Effector memory CD8-positive, alpha-beta T cell (primary cell): ENCODE data around the gene CDK2AP2.
"Not testable (repeated sequence)": the region's sequence is repeated elsewhere in the genome, so short reads cannot be mapped to it uniquely, and the experiment has no call there.

ENCODE experiments used
- ATAC-seq: fragments of 150-1000 bp; cut with Tn5 transposase; replicated peaks from 2 replicates; pipeline ENCODE4 v1.10.0; 2021; ENCODE audit warnings: mild to moderate bottlenecking, moderate library complexity
- DNase-seq, 3 experiments: peaks; one replicate each; pipeline ENCODE4 v3.0.0; 2021
- H3K27ac Mint-ChIP-seq, 2 donors: one replicate each; pipeline ENCODE4 v1.8.0; 2022; ENCODE audit warnings: mild to moderate bottlenecking in 2 of 2, mixed read lengths in 2 of 2, moderate library complexity in 2 of 2
- H3K27me3 Mint-ChIP-seq, 2 donors: one replicate each; pipeline ENCODE4 v1.8.0; 2022; ENCODE audit warnings: mixed read lengths in 2 of 2
- H3K36me3 Mint-ChIP-seq: one replicate; pipeline ENCODE4 v1.8.0; 2022; ENCODE audit warnings: mild to moderate bottlenecking, moderate library complexity, mixed read lengths; ENCODE audit not compliant: insufficient read depth
- H3K4me1 Mint-ChIP-seq, 2 donors: one replicate each; pipeline ENCODE4 v1.8.0; 2022; ENCODE audit warnings: low read depth in 2 of 2, mixed read lengths in 2 of 2
- H3K4me3 Mint-ChIP-seq, 2 donors: one replicate each; pipeline ENCODE4 v1.8.0; 2022; ENCODE audit warnings: mild to moderate bottlenecking in 2 of 2, mixed read lengths in 2 of 2, moderate library complexity in 2 of 2
- H3K9me3 Mint-ChIP-seq, 2 donors: one replicate each; pipeline ENCODE4 v1.8.0; 2022; ENCODE audit warnings: mixed read lengths in 2 of 2

Gene CDK2AP2

GRCh38 chr11:67521924-67522323 is 14.0 kb upstream of the CDK2AP2 start:
- peaks cover 5 to 46% of the 10 kb centered on the region in 2 donors for H3K27me3 Mint-ChIP-seq
- H3K36me3 Mint-ChIP-seq, result peaks cover 3% of the 10 kb centered on the region
- H3K9me3 Mint-ChIP-seq, result no peaks in the 10 kb centered on the region
- no peak overlapping the region for H3K4me3 Mint-ChIP-seq
- no peak for DNase-seq
- no peak overlapping the region for H3K27ac Mint-ChIP-seq
- no peak for ATAC-seq
- no peaks in the 10 kb centered on the region for H3K4me1 Mint-ChIP-seq

DNA sequence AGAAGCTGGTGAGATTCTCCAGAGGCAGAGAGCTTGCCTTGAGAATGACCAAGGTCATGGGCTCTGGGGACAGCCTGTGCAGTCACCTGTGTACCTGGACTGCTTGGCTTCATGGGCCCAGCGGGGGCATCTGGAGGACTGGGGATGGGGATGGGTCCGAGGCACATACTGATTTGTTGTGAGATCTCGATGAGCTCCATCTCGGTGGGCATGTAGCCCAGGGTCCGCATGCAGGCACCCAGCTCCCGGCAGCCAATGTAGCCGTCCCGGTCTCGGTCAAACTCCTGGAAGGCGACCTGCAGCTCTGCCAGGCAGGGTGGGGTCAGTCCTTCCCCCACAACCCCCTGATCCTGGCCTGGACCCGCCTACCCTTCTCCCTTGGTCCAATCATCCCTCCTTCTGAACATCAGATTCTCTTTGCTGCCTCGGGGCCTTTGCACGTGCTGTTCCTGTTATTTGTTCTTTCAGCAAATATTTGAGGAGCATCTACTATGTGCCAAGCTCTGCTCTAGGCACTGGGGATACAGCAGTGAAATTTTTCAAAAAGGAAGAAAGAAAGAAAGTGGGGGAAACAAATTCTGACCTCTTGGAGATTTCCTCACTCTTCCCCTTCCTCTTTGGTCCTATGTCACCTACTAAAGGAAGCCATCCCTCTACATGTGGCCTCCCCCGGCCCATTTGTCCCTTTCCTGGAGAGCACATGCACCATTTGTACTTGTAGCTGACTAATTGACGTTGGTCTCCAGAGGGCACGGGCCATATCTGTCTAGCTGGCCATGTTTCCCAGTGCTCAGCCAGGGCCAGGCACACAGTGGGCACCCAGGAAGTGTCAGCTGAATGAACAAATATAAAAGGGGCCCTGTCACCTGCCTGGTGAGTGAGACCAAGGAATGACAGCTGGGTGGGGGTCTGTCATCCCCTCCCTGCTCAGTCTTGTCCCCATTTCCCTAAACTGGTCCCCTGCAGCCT is 13.2 kb upstream of the CDK2AP2 start:
- no peaks in the 10 kb centered on the region for H3K4me1 Mint-ChIP-seq
- H3K36me3 Mint-ChIP-seq, result peaks cover 3% of the 10 kb centered on the region
- no peak overlapping the region for H3K4me3 Mint-ChIP-seq
- H3K9me3 Mint-ChIP-seq, result no peaks in the 10 kb centered on the region
- peaks cover 0 to 44% of the 10 kb centered on the region in 2 donors for H3K27me3 Mint-ChIP-seq
- H3K27ac Mint-ChIP-seq, result no peak overlapping the region
- ATAC-seq, result no peak
- no peak for DNase-seq

DNA sequence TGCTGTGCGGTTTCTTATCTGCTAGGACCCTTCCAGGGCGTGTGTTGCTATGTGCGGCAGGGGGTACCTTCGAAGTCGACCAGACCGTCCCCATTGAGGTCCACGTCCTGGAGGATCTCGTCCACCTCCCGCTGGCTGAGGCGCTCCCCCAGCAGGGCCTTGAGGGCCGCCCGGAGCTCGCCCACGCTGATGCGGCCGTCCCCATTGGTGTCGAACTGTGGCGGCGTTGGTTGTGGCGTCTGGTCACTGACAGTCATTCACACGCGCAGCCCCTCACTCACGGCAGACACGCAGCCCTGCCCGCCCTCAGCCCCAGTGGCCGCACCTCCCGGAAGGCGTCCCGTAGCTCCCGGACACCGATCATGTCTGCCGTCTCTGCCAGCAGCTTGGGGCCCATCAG is 11.8 kb upstream of the CDK2AP2 start:
- Mint-ChIP-seq H3K4me3 (no peak overlapping the region), H3K27ac (no peak overlapping the region), H3K36me3 (peaks cover 3% of the 10 kb centered on the region), H3K27me3 (peaks cover 7 to 44% of the 10 kb centered on the region in 2 donors), H3K4me1 (no peaks in the 10 kb centered on the region), H3K9me3 (no peaks in the 10 kb centered on the region)
- ATAC-seq, result no peak
- DNase-seq, result no peak

- ATAC-seq, result no peak
- no peaks in the 10 kb centered on the region for H3K9me3 Mint-ChIP-seq
- peaks cover 3% of the 10 kb centered on the region for H3K36me3 Mint-ChIP-seq
- H3K27me3 Mint-ChIP-seq, result peaks cover 22 to 49% of the 10 kb centered on the region in 2 donors
- no peak overlapping the region for H3K4me3 Mint-ChIP-seq
- DNase-seq, result no peak
- peak overlapping the region in 1 of 2 donors; percentile 23 for H3K27ac Mint-ChIP-seq
- H3K4me1 Mint-ChIP-seq, result no peaks in the 10 kb centered on the region
These were observed 10.0 kb upstream of the CDK2AP2 start for GRCh38 chr11:67517784-67518552.

DNA sequence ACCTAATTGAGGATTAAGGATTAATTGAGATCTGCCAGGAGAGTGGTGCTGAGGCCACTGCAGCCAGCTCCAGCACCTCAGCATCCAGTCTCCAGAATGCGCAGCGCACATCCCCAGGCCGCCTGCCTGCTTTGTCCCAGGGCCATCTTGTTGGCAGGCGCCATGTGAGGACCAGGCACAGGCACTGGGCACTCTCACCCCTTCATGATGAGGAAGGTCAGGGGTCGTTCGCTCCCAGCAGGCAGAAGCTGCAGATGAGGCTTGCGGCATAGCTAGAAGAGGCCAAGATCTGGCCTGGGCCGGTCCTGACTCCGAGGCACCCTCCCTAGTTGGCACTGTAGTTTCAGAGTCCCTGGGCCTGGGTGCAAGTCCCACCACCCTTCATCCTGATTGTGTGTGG is 8.8 kb upstream of the CDK2AP2 start:
- H3K27me3 Mint-ChIP-seq, result peaks cover 22 to 42% of the 10 kb centered on the region in 2 donors
- DNase-seq, result no peak
- no peak overlapping the region for H3K4me3 Mint-ChIP-seq
- H3K9me3 Mint-ChIP-seq, result no peaks in the 10 kb centered on the region
- ATAC-seq, result no peak
- H3K4me1 Mint-ChIP-seq, result no peaks in the 10 kb centered on the region
- no peak overlapping the region for H3K27ac Mint-ChIP-seq
- peaks cover 3% of the 10 kb centered on the region for H3K36me3 Mint-ChIP-seq

- Mint-ChIP-seq H3K4me3 (no peak overlapping the region), H3K27me3 (peaks cover 30 to 41% of the 10 kb centered on the region in 2 donors), H3K36me3 (peaks cover 7% of the 10 kb centered on the region), H3K4me1 (peaks cover 2% of the 10 kb centered on the region in 2 donors), H3K27ac (no peak overlapping the region), H3K9me3 (no peaks in the 10 kb centered on the region)
- DNase-seq (no peak), ATAC-seq (no peak)
These were observed 6.2 kb upstream of the CDK2AP2 start for GRCh38 chr11:67514116-67514515.

GRCh38 chr11:67511558-67511957 is 3.6 kb upstream of the CDK2AP2 start:
- not testable (repeated sequence) for H3K27ac Mint-ChIP-seq, H3K4me3 Mint-ChIP-seq, DNase-seq, H3K9me3 Mint-ChIP-seq, ATAC-seq
- peaks cover 27% of the 10 kb centered on the region for H3K36me3 Mint-ChIP-seq
- peaks cover 30 to 33% of the 10 kb centered on the region in 2 donors for H3K27me3 Mint-ChIP-seq
- H3K4me1 Mint-ChIP-seq, result peaks cover 16 to 20% of the 10 kb centered on the region in 2 donors

DNA sequence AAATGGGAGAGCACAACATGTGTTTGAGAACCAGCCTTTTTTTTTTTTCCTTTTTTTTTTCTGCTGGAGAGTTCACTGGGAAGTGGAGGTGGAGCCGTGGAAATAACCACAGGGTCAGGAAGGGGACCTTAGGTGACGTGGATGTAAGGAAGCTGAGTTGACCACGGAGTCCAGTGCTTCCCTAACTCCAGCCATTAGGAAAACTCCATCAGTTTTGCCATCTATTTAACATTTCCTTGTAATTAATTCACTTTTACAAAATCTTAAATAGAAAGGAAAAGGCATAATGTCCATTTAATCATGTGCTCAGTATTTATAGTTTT is 2.0 kb upstream of the CDK2AP2 start:
- DNase-seq (no peak), ATAC-seq (no peak)
- Mint-ChIP-seq H3K36me3 (peaks cover 39% of the 10 kb centered on the region), H3K4me3 (peak overlapping the region in 1 of 2 donors; percentile 95), H3K27ac (no peak overlapping the region), H3K27me3 (peaks cover 20 to 26% of the 10 kb centered on the region in 2 donors), H3K4me1 (peaks cover 28 to 32% of the 10 kb centered on the region in 2 donors), H3K9me3 (no peaks in the 10 kb centered on the region)

GRCh38 chr11:67508486-67509121 is 642 bp upstream of the CDK2AP2 start:
- DNase-seq, result peak; percentile 98 to 100 (median 98)
- H3K36me3 Mint-ChIP-seq, result peaks cover 46% of the 10 kb centered on the region
- ATAC-seq, result peak; percentile 42
- peaks cover 7 to 12% of the 10 kb centered on the region in 2 donors for H3K27me3 Mint-ChIP-seq
- peaks cover 28 to 35% of the 10 kb centered on the region in 2 donors for H3K4me1 Mint-ChIP-seq
- peak overlapping the region; percentile 95 to 98 for H3K4me3 Mint-ChIP-seq
- H3K9me3 Mint-ChIP-seq, result no peaks in the 10 kb centered on the region
- peak overlapping the region; percentile 97 to 99 for H3K27ac Mint-ChIP-seq

GRCh38 chr11:67507242-67507863 is 609 bp downstream of the CDK2AP2 start:
- Mint-ChIP-seq H3K27ac (peak overlapping the region; percentile 97 to 99), H3K4me1 (peaks cover 37 to 45% of the 10 kb centered on the region in 2 donors), H3K9me3 (no peaks in the 10 kb centered on the region)

GRCh38 chr11:67506426-67507051 is 1.4 kb downstream of the CDK2AP2 start:
- Mint-ChIP-seq H3K36me3 (peaks cover 65% of the 10 kb centered on the region), H3K27me3 (peaks cover 7 to 8% of the 10 kb centered on the region in 2 donors)
- ATAC-seq, result no peak

More at GRCh38 chr11:67507242-67507863, 609 bp downstream of the CDK2AP2 start:
- ATAC-seq (no peak), DNase-seq (no peak)
- Mint-ChIP-seq H3K27me3 (peaks cover 7 to 8% of the 10 kb centered on the region in 2 donors), H3K4me3 (peak overlapping the region; percentile 95 to 98), H3K36me3 (peaks cover 58% of the 10 kb centered on the region)

GRCh38 chr11:67505605-67506396 is 2.2 kb downstream of the CDK2AP2 start:
- Mint-ChIP-seq H3K4me1 (peaks cover 43 to 50% of the 10 kb centered on the region in 2 donors), H3K36me3 (peaks cover 72% of the 10 kb centered on the region), H3K9me3 (no peaks in the 10 kb centered on the region), H3K27ac (peak overlapping the region; percentile 98 to 99), H3K27me3 (peaks cover under 1 to 2% of the 10 kb centered on the region in 2 donors), H3K4me3 (peak overlapping the region; percentile 95 to 98)
- peak; percentile 86 to 90 (median 88) for DNase-seq
- peak; percentile 58 for ATAC-seq

More at GRCh38 chr11:67506426-67507051, 1.4 kb downstream of the CDK2AP2 start:
- Mint-ChIP-seq H3K4me1 (peaks cover 37 to 45% of the 10 kb centered on the region in 2 donors), H3K27ac (peak overlapping the region; percentile 98 to 99), H3K4me3 (peak overlapping the region; percentile 95 to 98), H3K9me3 (no peaks in the 10 kb centered on the region)
- no peak for DNase-seq
